Calu3 (cell line): ENCODE data around the gene ZNF644. TPM values are rescaled to one million over a fixed set of nuclear protein-coding genes. Genes with fewer than 3 reads are reported as not detected.

Experiments
- BruUV-seq: library from RNA; stranded (reverse); fragments of 400-500 nt; replicated peaks from 2 replicates; lab custom pipeline; 2021; lab: Mats Ljungman, UMichigan
- CTCF ChIA-PET: fragments of 300-600 bp; sonication (Branson Sonifier 250); formaldehyde crosslinking; loops from one replicate; lab custom pipeline; 2022; ENCODE audit warnings: antibody characterized with exemption; lab: Charles Lee
- DNase-seq: peaks from one replicate; pipeline ENCODE4 v3.0.0; 2022
- H3K27ac Mint-ChIP-seq: one replicate; pipeline ENCODE4 v1.8.0; 2022; ENCODE audit warnings: mixed read lengths; ENCODE audit not compliant: unreplicated experiment
- H3K27me3 Mint-ChIP-seq: one replicate; pipeline ENCODE4 v1.8.0; 2022; ENCODE audit warnings: mixed read lengths; ENCODE audit not compliant: unreplicated experiment
- H3K36me3 Mint-ChIP-seq: one replicate; pipeline ENCODE4 v1.8.0; 2022; ENCODE audit warnings: mild to moderate bottlenecking, moderate library complexity, mixed read lengths; ENCODE audit not compliant: insufficient read depth, unreplicated experiment
- H3K4me1 Mint-ChIP-seq: one replicate; pipeline ENCODE4 v1.8.0; 2022; ENCODE audit warnings: mild to moderate bottlenecking, low read depth, mixed read lengths; ENCODE audit not compliant: unreplicated experiment
- H3K4me3 Mint-ChIP-seq: one replicate; pipeline ENCODE4 v1.8.0; 2022; ENCODE audit warnings: mild to moderate bottlenecking, low read depth, moderate library complexity, mixed read lengths; ENCODE audit not compliant: unreplicated experiment
- H3K9me3 Mint-ChIP-seq: one replicate; pipeline ENCODE4 v1.8.0; 2022; ENCODE audit warnings: low read depth, mixed read lengths; ENCODE audit not compliant: unreplicated experiment
- intact Hi-C: fragments of 100-400 bp; cut with micrococcal nuclease; formaldehyde crosslinking; loops from one replicate; pipeline ENCODE4 v1.10.0; 2022; ENCODE audit not compliant: unreplicated experiment
- total RNA-seq: library from RNA; stranded (reverse); gene quantifications from 2 replicates; pipeline ENCODE4 v1.2.3, GENCODE V29; 2022
- TF ChIP-seq, protein P1 (sequence below): fragments of 200-600 bp; IDR thresholded peaks from one replicate; pipeline ENCODE4 v1.8.0; 2022; ENCODE audit warnings: antibody characterized with exemption; ENCODE audit not compliant: unreplicated experiment

Gene ZNF644
- total RNA-seq, 1 experiment from 2014 or later = 76.0 TPM

GRCh38 chr1:90994461-90994860, 27.4 kb downstream of the ZNF644 start:
- no peaks in the 10 kb centered on the region for H3K27me3 Mint-ChIP-seq
- no peak overlapping the region for H3K4me3 Mint-ChIP-seq
- peaks cover 5% of the 10 kb centered on the region for H3K9me3 Mint-ChIP-seq
- intact Hi-C loops = no loop called here
- peaks cover 34% of the 10 kb centered on the region for H3K4me1 Mint-ChIP-seq
- H3K27ac Mint-ChIP-seq = peak overlapping the region; percentile 77
- peaks cover 20% of the 10 kb centered on the region for H3K36me3 Mint-ChIP-seq
- BruUV-seq = no TSS peak
- DNase-seq = no peak
- CTCF ChIA-PET = no interaction called here
- TF ChIP-seq, protein P1, sequence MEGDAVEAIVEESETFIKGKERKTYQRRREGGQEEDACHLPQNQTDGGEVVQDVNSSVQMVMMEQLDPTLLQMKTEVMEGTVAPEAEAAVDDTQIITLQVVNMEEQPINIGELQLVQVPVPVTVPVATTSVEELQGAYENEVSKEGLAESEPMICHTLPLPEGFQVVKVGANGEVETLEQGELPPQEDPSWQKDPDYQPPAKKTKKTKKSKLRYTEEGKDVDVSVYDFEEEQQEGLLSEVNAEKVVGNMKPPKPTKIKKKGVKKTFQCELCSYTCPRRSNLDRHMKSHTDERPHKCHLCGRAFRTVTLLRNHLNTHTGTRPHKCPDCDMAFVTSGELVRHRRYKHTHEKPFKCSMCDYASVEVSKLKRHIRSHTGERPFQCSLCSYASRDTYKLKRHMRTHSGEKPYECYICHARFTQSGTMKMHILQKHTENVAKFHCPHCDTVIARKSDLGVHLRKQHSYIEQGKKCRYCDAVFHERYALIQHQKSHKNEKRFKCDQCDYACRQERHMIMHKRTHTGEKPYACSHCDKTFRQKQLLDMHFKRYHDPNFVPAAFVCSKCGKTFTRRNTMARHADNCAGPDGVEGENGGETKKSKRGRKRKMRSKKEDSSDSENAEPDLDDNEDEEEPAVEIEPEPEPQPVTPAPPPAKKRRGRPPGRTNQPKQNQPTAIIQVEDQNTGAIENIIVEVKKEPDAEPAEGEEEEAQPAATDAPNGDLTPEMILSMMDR = no peak

- TF ChIP-seq, protein P1 = no peak
- H3K27me3 Mint-ChIP-seq = no peaks in the 10 kb centered on the region
- H3K9me3 Mint-ChIP-seq = peaks cover 3% of the 10 kb centered on the region
- BruUV-seq = no TSS peak
- intact Hi-C loops = no loop called here
- no peak for DNase-seq
- peaks cover 21% of the 10 kb centered on the region for H3K36me3 Mint-ChIP-seq
- peak overlapping the region; percentile 23 for H3K4me3 Mint-ChIP-seq
- peak overlapping the region; percentile 77 for H3K27ac Mint-ChIP-seq
- H3K4me1 Mint-ChIP-seq = peaks cover 34% of the 10 kb centered on the region
- CTCF ChIA-PET = no interaction called here
Measured at GRCh38 chr1:90993245-90993644, 28.6 kb downstream of the ZNF644 start.

- intact Hi-C loops = no loop called here
- H3K9me3 Mint-ChIP-seq = peaks cover 7% of the 10 kb centered on the region
- peaks cover 34% of the 10 kb centered on the region for H3K4me1 Mint-ChIP-seq
- H3K27me3 Mint-ChIP-seq = no peaks in the 10 kb centered on the region
- peaks cover 17% of the 10 kb centered on the region for H3K36me3 Mint-ChIP-seq
- TF ChIP-seq, protein P1 = no peak
- no peak for DNase-seq
- no peak overlapping the region for H3K27ac Mint-ChIP-seq
- BruUV-seq = no TSS peak
- CTCF ChIA-PET = no interaction called here
- H3K4me3 Mint-ChIP-seq = no peak overlapping the region
Measured at GRCh38 chr1:90990779-90991178, 31.1 kb downstream of the ZNF644 start.

- Mint-ChIP-seq H3K27ac (no peak overlapping the region), H3K36me3 (peaks cover 17% of the 10 kb centered on the region), H3K27me3 (no peaks in the 10 kb centered on the region), H3K4me3 (no peak overlapping the region), H3K9me3 (peaks cover 7% of the 10 kb centered on the region), H3K4me1 (peaks cover 27% of the 10 kb centered on the region)
- CTCF ChIA-PET = no interaction called here
- TF ChIP-seq, protein P1 = no peak
- no peak for DNase-seq
- no TSS peak for BruUV-seq
- intact Hi-C loops = no loop called here
Measured at GRCh38 chr1:90989990-90990389, 31.8 kb downstream of the ZNF644 start.
